Measurements from ENCODE around the gene METTL21C. TPM values are rescaled to one million over a fixed set of nuclear protein-coding genes. Genes with fewer than 3 reads are reported as not detected.

Gene METTL21C
- total and polyA plus RNA-seq, 7 donors = 0.19 to 12.5 (median 0.34) TPM

- intact Hi-C loops (cut with DNase I) = no loop called here
- H3K4me1 ChIP-seq = peaks cover under 1% of the 10 kb centered on the region
- no peak for TF ChIP-seq CTCF (IDR thresholded peaks at IDR 0.05)
Observed at GRCh38 chr13:102648046-102648445, 46.8 kb downstream of the METTL21C start.

GRCh38 chr13:102645701-102646100, 49.1 kb downstream of the METTL21C start:
- ATAC-seq = no peak
- no peak for DNase-seq
- 35 to 64% (median 41%) methylated on average over 1 of the region's 1 CpG for WGBS, 3 donors

More at GRCh38 chr13:102648046-102648445, 46.8 kb downstream of the METTL21C start:
- Histone ChIP-seq H3K4me3 (no peak overlapping the region), H3K36me3 (ENCODE audit: insufficient read depth in 1 of 2, low read depth in 1 of 2) (peaks cover 3 to 89% of the 10 kb centered on the region in 2 donors), H3K27me3 (ENCODE audit: insufficient read depth in 3 of 3, low read length in 2 of 3) (no peaks in the 10 kb centered on the region), H3K9me3 (no peaks in the 10 kb centered on the region), H3K27ac (no peak overlapping the region)
- WGBS, 3 donors = 57 to 72% (median 65%) methylated on average over 3 of the region's 3 CpGs
- DNase-seq (no peak), ATAC-seq (no peak)

GRCh38 chr13:102643656-102644055, 51.2 kb downstream of the METTL21C start:
- H3K36me3 ChIP-seq (ENCODE audit: insufficient read depth in 1 of 2, low read depth in 1 of 2) = peaks cover 3 to 89% of the 10 kb centered on the region in 2 donors
- no peak for ATAC-seq

More at GRCh38 chr13:102645701-102646100, 49.1 kb downstream of the METTL21C start:
- no peak overlapping the region for H3K27ac ChIP-seq
- H3K36me3 ChIP-seq (ENCODE audit: insufficient read depth in 1 of 2, low read depth in 1 of 2) = peaks cover 3 to 89% of the 10 kb centered on the region in 2 donors
- peaks cover 17% of the 10 kb centered on the region for H3K4me1 ChIP-seq
- H3K9me3 ChIP-seq = no peaks in the 10 kb centered on the region
- no peak for TF ChIP-seq CTCF (IDR thresholded peaks at IDR 0.05)
- H3K27me3 ChIP-seq (ENCODE audit: insufficient read depth in 3 of 3, low read length in 2 of 3) = no peaks in the 10 kb centered on the region
- intact Hi-C loops (cut with DNase I) = no loop called here
- H3K4me3 ChIP-seq = no peak overlapping the region

GRCh38 chr13:102642475-102642874, 52.4 kb downstream of the METTL21C start:
- Histone ChIP-seq H3K36me3 (ENCODE audit: insufficient read depth in 1 of 2, low read depth in 1 of 2) (peaks cover 2 to 92% of the 10 kb centered on the region in 2 donors), H3K27ac (peak overlapping the region; percentile 38), H3K9me3 (no peaks in the 10 kb centered on the region), H3K27me3 (ENCODE audit: insufficient read depth in 3 of 3, low read length in 2 of 3) (no peaks in the 10 kb centered on the region), H3K4me3 (no peak overlapping the region), H3K4me1 (peaks cover 17% of the 10 kb centered on the region)
- no peak for TF ChIP-seq CTCF (IDR thresholded peaks at IDR 0.05)
- DNase-seq (peak; percentile 47 to 87), ATAC-seq (peak; percentile 74 to 94 (median 87))
- 27 to 43% (median 32%) methylated on average over 6 of the region's 6 CpGs for WGBS, 3 donors
- intact Hi-C loops (cut with DNase I) = no loop called here

More at GRCh38 chr13:102643656-102644055, 51.2 kb downstream of the METTL21C start:
- no peak for DNase-seq
- intact Hi-C loops (cut with DNase I) = no loop called here
- H3K4me3 ChIP-seq = no peak overlapping the region
- WGBS, 3 donors = 96 to 98% (median 96%) methylated on average over 1 of the region's 1 CpG
- H3K27ac ChIP-seq = no peak overlapping the region
- H3K27me3 ChIP-seq (ENCODE audit: insufficient read depth in 3 of 3, low read length in 2 of 3) = no peaks in the 10 kb centered on the region
- TF ChIP-seq CTCF (IDR thresholded peaks at IDR 0.05) = no peak
- H3K4me1 ChIP-seq = peaks cover 17% of the 10 kb centered on the region
- no peaks in the 10 kb centered on the region for H3K9me3 ChIP-seq

GRCh38 chr13:102642029-102642428, 52.8 kb downstream of the METTL21C start:
- Histone ChIP-seq H3K4me3 (no peak overlapping the region), H3K27ac (peak overlapping the region; percentile 38), H3K27me3 (ENCODE audit: insufficient read depth in 3 of 3, low read length in 2 of 3) (no peaks in the 10 kb centered on the region), H3K9me3 (no peaks in the 10 kb centered on the region), H3K36me3 (ENCODE audit: insufficient read depth in 1 of 2, low read depth in 1 of 2) (peaks cover 0 to 92% of the 10 kb centered on the region in 2 donors), H3K4me1 (peaks cover 17% of the 10 kb centered on the region)
- ATAC-seq (peak in 2 of 4 donors; percentile 51 to 53), DNase-seq (no peak)
- no peak for TF ChIP-seq CTCF (IDR thresholded peaks at IDR 0.05)
- intact Hi-C loops (cut with DNase I) = no loop called here
- WGBS, 3 donors = 38 to 74% (median 52%) methylated on average over 4 of the region's 4 CpGs

All from psoas muscle (tissue), 8 donors.